Measurements from ENCODE around the gene TPTE2.
"Not testable (repeated sequence)": the region's sequence is repeated elsewhere in the genome, so short reads cannot be mapped to it uniquely, and the experiment has no call there.

The TPTE2 gene

GRCh38 chr13:19561585-19561984 lies 253 bp upstream of the TPTE2 start:
- no peak for DNase-seq

DNA sequence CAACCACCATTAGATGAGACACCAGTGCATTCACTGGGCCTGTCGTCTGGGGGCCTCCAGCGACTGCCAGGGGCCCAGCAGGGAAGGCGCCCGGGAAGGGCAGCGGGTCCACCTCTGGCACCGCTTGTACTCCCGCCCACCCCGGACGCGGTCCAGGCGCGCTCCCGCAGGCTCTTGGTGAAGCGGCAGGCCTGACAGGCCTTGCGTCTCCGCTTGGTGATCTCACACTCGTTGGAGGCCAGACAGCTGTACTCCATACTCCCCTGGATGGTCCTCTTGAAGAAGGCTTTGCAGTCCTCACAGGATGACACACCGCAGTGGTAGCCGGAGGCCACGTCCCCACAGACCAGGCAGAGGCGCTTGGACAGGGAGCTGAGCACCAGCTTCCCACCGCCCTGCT lies 660 bp downstream of the TPTE2 start:
- not testable (repeated sequence) for DNase-seq

DNA sequence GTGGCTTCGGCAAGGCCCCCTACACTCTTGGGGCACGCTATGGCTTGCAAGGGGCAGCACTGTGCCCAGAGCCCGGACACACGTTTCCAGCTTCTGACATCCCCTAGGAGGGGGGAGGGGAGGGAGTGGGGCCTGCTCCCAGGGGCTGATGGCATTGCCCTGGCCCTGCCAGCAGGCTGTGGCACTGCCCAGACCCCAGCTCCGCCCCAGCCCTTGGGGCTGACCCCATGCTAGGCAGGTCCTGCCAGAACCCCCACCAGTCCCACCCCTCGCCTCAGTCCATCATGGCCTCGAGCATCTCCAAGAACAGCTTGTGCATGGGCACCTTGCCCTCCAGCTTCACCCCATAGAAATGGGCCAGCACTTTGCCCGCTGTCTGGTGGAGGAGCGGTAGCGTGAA lies 1.6 kb downstream of the TPTE2 start:
- DNase-seq: not testable (repeated sequence)

GRCh38 chr13:19557287-19557686 lies 4.0 kb downstream of the TPTE2 start:
- DNase-seq: not testable (repeated sequence)

GRCh38 chr13:19549245-19549644 lies 12.1 kb downstream of the TPTE2 start:
- DNase-seq: not testable (repeated sequence)

DNA sequence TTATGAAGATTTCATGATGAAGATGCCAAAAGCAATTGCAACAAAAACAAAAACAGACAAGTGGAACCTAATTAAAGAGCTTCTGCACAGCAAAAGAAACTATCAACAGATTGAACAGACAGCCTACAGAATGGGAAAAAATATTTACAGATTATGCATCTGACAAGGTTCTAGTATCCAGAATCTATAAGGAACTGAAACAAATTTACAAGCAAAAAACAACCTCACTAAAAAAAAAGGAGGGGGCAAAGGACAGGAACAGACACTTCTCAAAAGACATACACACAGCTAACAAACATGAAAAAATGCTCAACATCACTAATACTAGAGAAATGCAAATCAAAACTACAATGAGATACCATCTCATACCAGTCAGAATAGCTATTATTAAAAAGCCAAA lies 35.7 kb downstream of the TPTE2 start:
- DNase-seq: not testable (repeated sequence)

- DNase-seq: no peak
Observed at GRCh38 chr13:19519049-19519448, 42.3 kb downstream of the TPTE2 start.

GRCh38 chr13:19507623-19508022 lies 53.7 kb downstream of the TPTE2 start:
- DNase-seq: not testable (repeated sequence)

DNA sequence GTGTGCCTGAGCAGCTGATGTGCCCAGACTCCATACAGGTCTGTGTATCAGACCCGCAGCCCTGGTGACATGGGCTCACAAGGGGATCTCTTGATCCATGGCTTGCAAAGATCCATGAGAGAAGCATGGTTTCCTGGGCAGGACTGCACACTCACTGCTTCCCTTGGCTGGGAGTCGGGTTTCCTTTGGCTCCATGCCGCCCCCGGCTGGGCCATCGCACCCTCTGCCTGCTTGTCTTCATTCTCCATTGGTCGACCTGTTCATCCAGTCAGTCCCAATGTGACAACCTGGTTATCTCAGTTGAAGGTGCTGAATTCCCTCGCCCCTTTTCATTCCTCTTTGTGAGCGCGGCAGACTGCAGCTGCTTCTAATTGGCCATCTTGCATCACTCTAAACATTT lies 101.2 kb downstream of the TPTE2 start:
- not testable (repeated sequence) for DNase-seq

- peak; percentile 45 for DNase-seq
Observed at GRCh38 chr13:19439056-19439686, 122.2 kb downstream of the TPTE2 start.

GRCh38 chr13:19437780-19438179 lies 123.6 kb downstream of the TPTE2 start:
- not testable (repeated sequence) for DNase-seq

- not testable (repeated sequence) for DNase-seq
Observed at GRCh38 chr13:19422236-19422635, 139.1 kb downstream of the TPTE2 start.

DNA sequence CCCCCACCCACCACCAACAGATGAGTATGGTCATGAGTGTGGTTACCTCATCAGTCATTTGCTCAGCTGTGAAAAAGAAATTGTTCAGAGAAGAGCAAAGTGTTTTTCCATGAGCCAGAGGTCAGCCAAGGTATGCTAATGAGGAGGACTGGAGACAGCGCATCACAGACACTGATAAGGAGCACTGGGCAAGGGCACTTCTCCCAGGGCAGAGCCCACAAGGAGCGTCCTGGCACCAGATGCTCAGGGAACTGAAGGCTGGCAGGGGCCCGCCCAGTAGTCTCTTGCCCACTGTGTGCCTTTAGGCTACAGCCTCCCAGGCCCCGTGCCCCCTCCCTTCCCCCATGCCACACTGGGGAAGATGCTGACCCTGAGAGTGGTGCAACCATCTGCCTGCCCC lies 148.8 kb downstream of the TPTE2 start:
- DNase-seq: not testable (repeated sequence)

- not testable (repeated sequence) for DNase-seq
Observed at GRCh38 chr13:19382746-19383511, 178.4 kb downstream of the TPTE2 start.

DNA sequence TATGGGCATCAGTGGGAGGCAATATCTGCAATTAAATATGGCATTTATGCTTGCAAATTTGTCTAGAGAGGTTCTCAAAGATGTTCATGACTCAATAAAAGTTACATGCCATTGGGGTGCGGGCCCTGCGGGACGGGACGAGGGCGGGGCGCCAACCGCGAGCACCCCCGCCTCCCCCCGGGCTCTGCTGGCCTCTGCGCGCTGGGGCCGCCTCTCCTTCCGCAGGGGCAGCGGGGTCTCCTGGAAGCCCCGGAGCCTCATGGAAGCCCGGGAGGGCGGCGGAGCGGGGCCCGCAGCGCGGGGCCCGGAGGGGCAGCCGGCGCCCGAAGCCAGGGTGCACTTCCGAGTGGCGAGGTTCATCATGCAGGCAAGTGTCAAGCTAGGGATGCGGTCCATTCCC lies 179.2 kb downstream of the TPTE2 start:
- DNase-seq: no peak
